HEK293T (cell line): ENCODE results near the gene DNAH8.

Experiments
- CTCF ChIA-PET: fragments of 350-600 bp; formaldehyde crosslinking; extraction: SDS; loops from one replicate; lab custom pipeline; 2021; ENCODE audit warnings: antibody characterized with exemption, inconsistent platforms; lab: Yijun Ruan, JAX
- POLR2A ChIA-PET: fragments of 350-600 bp; formaldehyde crosslinking; extraction: SDS; loops from one replicate; lab custom pipeline; 2020; ENCODE audit warnings: antibody characterized with exemption, inconsistent platforms; lab: Yijun Ruan, JAX
- DNase-seq: peaks from one replicate; pipeline ENCODE4 v3.0.0; 2012; ENCODE audit warnings: mixed read lengths; ENCODE audit errors: extremely low spot score
- ARNT ChIP-seq: fragments of 450-650 bp; IDR thresholded peaks from 2 replicates; pipeline ENCODE4 v1.6.1; 2017; ENCODE audit warnings: mild to moderate bottlenecking
- BHLHE40 ChIP-seq: fragments of 450-650 bp; IDR thresholded peaks from 2 replicates; pipeline ENCODE4 v1.6.1; 2016; ENCODE audit warnings: mild to moderate bottlenecking, moderate library complexity, borderline replicate concordance
- CTBP1 ChIP-seq: fragments of 450-650 bp; IDR thresholded peaks from 2 replicates; pipeline ENCODE4 v1.6.1; 2016; ENCODE audit warnings: borderline replicate concordance
- ELF4 ChIP-seq: fragments of 450-650 bp; IDR thresholded peaks from 2 replicates; pipeline ENCODE4 v1.6.1; 2017; ENCODE audit warnings: antibody characterized with exemption
- FOXA1 ChIP-seq: fragments of 450-650 bp; IDR thresholded peaks from 2 replicates; pipeline ENCODE4 v1.6.1; 2016; ENCODE audit warnings: mild to moderate bottlenecking
- FOXK2 ChIP-seq: fragments of 450-650 bp; IDR thresholded peaks from 2 replicates; pipeline ENCODE4 v1.6.1; 2016; ENCODE audit warnings: mild to moderate bottlenecking
- FOXM1 ChIP-seq: fragments of 450-650 bp; IDR thresholded peaks from 2 replicates; pipeline ENCODE4 v1.6.1; 2017; ENCODE audit warnings: mild to moderate bottlenecking, borderline replicate concordance
- HDGF ChIP-seq: fragments of 450-650 bp; IDR thresholded peaks from 2 replicates; pipeline ENCODE4 v1.6.1; 2017; ENCODE audit warnings: antibody characterized with exemption, borderline replicate concordance
- L3MBTL2 ChIP-seq: fragments of 450-650 bp; conservative IDR thresholded peaks from 2 replicates; pipeline ENCODE4 v1.6.1; 2016; ENCODE audit warnings: mild to moderate bottlenecking
- LEF1 ChIP-seq: fragments of 450-650 bp; IDR thresholded peaks from 2 replicates; pipeline ENCODE4 v1.6.1; 2017; ENCODE audit warnings: mild to moderate bottlenecking, borderline replicate concordance
- NFRKB ChIP-seq: fragments of 450-650 bp; IDR thresholded peaks from 2 replicates; pipeline ENCODE4 v1.6.1; 2016; ENCODE audit warnings: mild to moderate bottlenecking, moderate library complexity
- SP1 ChIP-seq: fragments of 450-650 bp; IDR thresholded peaks from 2 replicates; pipeline ENCODE4 v1.6.1; 2017
- SUZ12 ChIP-seq: fragments of 450-650 bp; IDR thresholded peaks from 2 replicates; pipeline ENCODE4 v1.6.1; 2016; ENCODE audit warnings: mild to moderate bottlenecking
- TARDBP ChIP-seq: fragments of 450-650 bp; IDR thresholded peaks from 2 replicates; pipeline ENCODE4 v1.6.1; 2016
- ZNF384 ChIP-seq: fragments of 450-650 bp; IDR thresholded peaks from 2 replicates; pipeline ENCODE4 v1.6.1; 2016
- TF ChIP-seq, protein P1 (sequence below): fragments of 450-650 bp; IDR thresholded peaks from 2 replicates; pipeline ENCODE4 v1.6.1; 2016

Gene DNAH8

GRCh38 chr6:38976051-38976450 is 260.9 kb downstream of the DNAH8 start:
- DNase-seq, result no peak
- ChIA-PET POLR2A (interaction anchor here (0.6 to 1.2 kb wide), 2 partner anchors 118 to 136 kb away, joined by 3 read pairs; no protein-coding TSS in a partner anchor), CTCF (no interaction called here)
- TF ChIP-seq ELF4, result no peak
- TF ChIP-seq, protein P1, sequence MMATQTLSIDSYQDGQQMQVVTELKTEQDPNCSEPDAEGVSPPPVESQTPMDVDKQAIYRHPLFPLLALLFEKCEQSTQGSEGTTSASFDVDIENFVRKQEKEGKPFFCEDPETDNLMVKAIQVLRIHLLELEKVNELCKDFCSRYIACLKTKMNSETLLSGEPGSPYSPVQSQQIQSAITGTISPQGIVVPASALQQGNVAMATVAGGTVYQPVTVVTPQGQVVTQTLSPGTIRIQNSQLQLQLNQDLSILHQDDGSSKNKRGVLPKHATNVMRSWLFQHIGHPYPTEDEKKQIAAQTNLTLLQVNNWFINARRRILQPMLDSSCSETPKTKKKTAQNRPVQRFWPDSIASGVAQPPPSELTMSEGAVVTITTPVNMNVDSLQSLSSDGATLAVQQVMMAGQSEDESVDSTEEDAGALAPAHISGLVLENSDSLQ, result no peak
- TF ChIP-seq BHLHE40, result no peak
- TF ChIP-seq FOXA1, result no peak
- TF ChIP-seq TARDBP, result no peak
- TF ChIP-seq L3MBTL2, result no peak
- TF ChIP-seq LEF1, result no peak
- no peak for TF ChIP-seq FOXM1
- no peak for TF ChIP-seq ARNT
- no peak for TF ChIP-seq SP1
- TF ChIP-seq ZNF384, result no peak
- TF ChIP-seq SUZ12, result no peak
- TF ChIP-seq CTBP1, result no peak

DNA sequence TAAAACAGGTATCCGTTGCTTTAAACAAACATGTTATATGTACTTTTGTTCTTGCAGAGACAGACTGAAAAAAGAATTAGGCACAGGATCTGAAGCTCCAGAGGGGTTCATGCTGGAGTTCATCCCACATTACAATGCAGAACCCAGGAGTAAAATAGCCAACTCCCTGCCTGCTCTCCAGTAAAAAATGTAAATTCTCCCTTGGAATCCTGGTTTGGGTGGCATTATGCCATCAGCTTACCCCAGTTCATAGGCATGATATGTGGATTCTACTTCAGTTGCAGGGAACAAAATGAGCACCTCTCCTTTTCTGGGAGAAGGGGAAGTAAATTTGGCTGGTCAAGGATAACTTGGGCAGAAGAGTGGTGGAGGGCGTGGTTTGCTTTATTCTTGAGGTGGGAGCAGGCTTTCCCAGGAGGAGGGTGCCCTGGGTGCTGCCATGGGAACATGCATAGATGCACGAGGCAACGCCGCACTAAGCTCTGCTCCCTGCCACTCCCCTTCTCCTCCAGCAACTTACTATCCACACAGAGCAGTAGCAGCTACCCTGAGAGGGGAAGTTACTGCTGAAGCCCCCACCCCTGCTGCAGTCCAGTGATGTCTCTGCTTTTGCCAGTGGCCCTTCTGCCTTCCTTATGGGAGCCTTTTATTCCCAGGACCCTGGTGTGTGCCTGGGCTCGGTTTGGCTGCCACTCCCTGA is 261.8 kb downstream of the DNAH8 start:
- ChIA-PET POLR2A (interaction anchor here (0.9 to 1.2 kb wide), 2 partner anchors 117 to 138 kb away, joined by 3 read pairs; partner anchors contain the start of gene SAYSD1), CTCF (interaction anchor here (1.3 kb wide), 1 partner anchor 21 kb away, joined by 3 read pairs; no protein-coding TSS in a partner anchor)
- TF ChIP-seq LEF1 (no peak), FOXA1 (no peak), FOXM1 (no peak), L3MBTL2 (no peak), ELF4 (no peak), BHLHE40 (no peak), NFRKB (no peak), ZNF384 (no peak), SP1 (no peak), SUZ12 (no peak), ARNT (no peak), FOXK2 (no peak)
- TF ChIP-seq, protein P1, result no peak
- DNase-seq, result no peak

DNA sequence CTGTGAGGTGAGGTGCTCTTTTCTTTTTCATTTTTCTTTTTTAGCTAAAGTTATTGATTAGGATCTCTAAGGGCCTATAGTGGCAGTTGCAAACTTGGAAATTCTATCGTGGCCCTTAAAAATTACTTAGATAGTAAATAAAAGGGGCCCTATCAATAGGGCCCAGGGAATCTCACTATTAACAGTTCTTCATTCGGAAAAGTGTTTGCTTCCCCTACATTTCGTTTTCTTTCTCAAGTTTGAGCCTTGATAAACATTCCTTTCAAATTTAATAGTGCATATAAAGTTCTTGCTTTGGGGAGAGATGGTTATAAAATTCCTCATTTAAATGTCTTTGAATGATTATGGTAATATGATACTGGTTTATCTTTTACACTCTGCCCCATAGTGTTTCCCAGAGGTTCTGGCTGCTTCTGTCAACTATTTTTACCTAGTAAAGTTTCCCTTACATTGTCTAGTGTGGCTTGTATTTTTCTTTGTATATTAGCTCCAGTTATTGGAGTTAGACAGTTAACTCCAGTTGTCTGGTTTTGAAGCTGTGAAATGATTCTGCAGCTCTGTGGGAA is 263.1 kb downstream of the DNAH8 start:
- ChIA-PET CTCF (no interaction called here), POLR2A (no interaction called here)

DNA sequence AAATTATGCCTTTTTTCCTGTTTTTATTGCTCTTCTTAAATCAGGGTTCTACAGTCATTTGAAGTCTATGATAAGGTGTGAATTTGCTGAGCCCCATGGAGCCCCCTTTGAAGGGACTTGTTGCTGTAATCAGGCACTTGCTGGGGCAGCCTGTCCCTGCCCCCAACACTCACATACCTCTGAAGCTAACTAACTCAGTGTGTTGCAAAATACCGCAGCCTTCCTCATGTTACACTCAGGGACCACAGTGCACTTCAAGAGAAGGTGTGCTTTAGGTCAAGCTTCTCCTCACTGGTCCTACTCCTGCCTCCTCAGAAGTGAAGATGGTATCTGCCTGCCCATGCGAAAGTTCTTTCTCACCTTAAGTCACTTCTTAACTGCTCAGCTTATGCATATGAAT is 267.4 kb downstream of the DNAH8 start:
- TF ChIP-seq, protein P1, result no peak
- no peak for TF ChIP-seq HDGF
- no peak for TF ChIP-seq ZNF384
- no peak for TF ChIP-seq FOXM1
- no peak for TF ChIP-seq TARDBP
- CTCF ChIA-PET, result interaction anchor here (1.0 to 1.2 kb wide), 2 partner anchors 10 to 21 kb away, joined by 3 to 4 read pairs; no protein-coding TSS in a partner anchor
- no peak for DNase-seq
- POLR2A ChIA-PET, result no interaction called here

More for the DNA sequence above, 263.1 kb downstream of the DNAH8 start:
- TF ChIP-seq FOXA1, result no peak
- no peak for TF ChIP-seq ELF4
- no peak for TF ChIP-seq BHLHE40
- no peak for TF ChIP-seq ZNF384
- TF ChIP-seq FOXM1, result no peak
- TF ChIP-seq LEF1, result no peak
- TF ChIP-seq HDGF, result no peak
- no peak for TF ChIP-seq CTBP1
- no peak for DNase-seq

DNA sequence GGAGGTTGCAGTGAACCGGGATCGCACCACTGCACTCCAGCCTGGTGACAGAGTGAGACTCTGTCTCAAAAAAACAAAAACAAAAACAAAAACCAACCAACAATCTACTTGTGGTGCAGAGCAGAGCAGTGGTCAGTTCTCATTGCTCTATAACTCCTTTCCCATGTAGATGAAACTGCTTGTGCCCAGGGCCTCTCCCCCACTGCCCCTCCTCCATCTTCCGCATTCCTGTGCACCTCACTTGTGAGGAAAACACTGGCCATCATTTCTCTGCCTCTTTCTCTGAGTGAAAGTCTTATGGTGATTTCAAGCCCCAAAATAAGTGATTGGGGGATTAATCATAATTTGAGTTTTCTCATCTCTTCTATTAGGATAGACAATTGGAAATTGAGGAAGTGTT is 269.6 kb downstream of the DNAH8 start:
- TF ChIP-seq SUZ12 (no peak), L3MBTL2 (no peak), ELF4 (no peak), CTBP1 (no peak), ZNF384 (no peak), SP1 (no peak), FOXM1 (no peak), ARNT (no peak)
- TF ChIP-seq, protein P1, result no peak

GRCh38 chr6:38985839-38986238 is 270.7 kb downstream of the DNAH8 start:
- CTCF ChIA-PET, result no interaction called here
- TF ChIP-seq, protein P1, result no peak
- TF ChIP-seq L3MBTL2, result no peak
- no peak for TF ChIP-seq TARDBP
- TF ChIP-seq FOXA1, result no peak
- no peak for TF ChIP-seq SP1
- TF ChIP-seq NFRKB, result no peak
- TF ChIP-seq BHLHE40, result no peak
- no peak for TF ChIP-seq CTBP1
- TF ChIP-seq HDGF, result no peak
- no peak for TF ChIP-seq FOXM1
- TF ChIP-seq SUZ12, result no peak
- TF ChIP-seq ARNT, result no peak
- TF ChIP-seq ZNF384, result no peak
- TF ChIP-seq LEF1, result no peak
- no peak for TF ChIP-seq FOXK2
- DNase-seq, result no peak
- POLR2A ChIA-PET, result no interaction called here

More for the DNA sequence above, 269.6 kb downstream of the DNAH8 start:
- ChIA-PET POLR2A (no interaction called here), CTCF (no interaction called here)
- no peak for DNase-seq
